WTC11 (cell line): ENCODE measurements around the gene ABHD17C.

Experiments
- ATF6 ChIP-seq: sonication (generic); formaldehyde crosslinking; IDR thresholded peaks from 2 replicates; pipeline ENCODE4 v1.8.1; 2023; ENCODE audit warnings: mild to moderate bottlenecking, missing genetic modification reagents
- CTCF ChIP-seq: fragments of 200-600 bp; IDR thresholded peaks from 2 replicates; pipeline ENCODE4 v1.8.0; 2022; ENCODE audit warnings: antibody characterized with exemption
- ETV6 ChIP-seq: sonication (generic); formaldehyde crosslinking; IDR thresholded peaks from 2 replicates; pipeline ENCODE4 v1.8.1; 2022; ENCODE audit warnings: mild to moderate bottlenecking, missing genetic modification reagents
- MAX ChIP-seq: sonication (generic); formaldehyde crosslinking; IDR thresholded peaks from 2 replicates; pipeline ENCODE4 v1.8.0; 2022; ENCODE audit warnings: mild to moderate bottlenecking, missing genetic modification reagents
- MXD4 ChIP-seq: fragments of 250-450 bp; sonication (Bioruptor Pico); IDR thresholded peaks from 2 replicates; pipeline ENCODE4 v1.8.0; 2021; ENCODE audit warnings: mild to moderate bottlenecking, moderate library complexity, borderline replicate concordance
- NFYB ChIP-seq: sonication (generic); formaldehyde crosslinking; conservative IDR thresholded peaks from 2 replicates; pipeline ENCODE4 v1.8.0; 2022; ENCODE audit warnings: low read depth, missing genetic modification reagents
- NR2C2 ChIP-seq: sonication (generic); formaldehyde crosslinking; IDR thresholded peaks from 2 replicates; pipeline ENCODE4 v1.8.0; 2022; ENCODE audit warnings: mild to moderate bottlenecking, missing genetic modification reagents
- SP1 ChIP-seq: sonication (generic); formaldehyde crosslinking; conservative IDR thresholded peaks from 2 replicates; pipeline ENCODE4 v1.8.1; 2022; ENCODE audit warnings: missing genetic modification reagents
- TEAD4 ChIP-seq: sonication (generic); formaldehyde crosslinking; IDR thresholded peaks from 2 replicates; pipeline ENCODE4 v1.8.0; 2022; ENCODE audit warnings: mild to moderate bottlenecking, missing genetic modification reagents
- ZNF232 ChIP-seq: sonication (generic); formaldehyde crosslinking; IDR thresholded peaks from 2 replicates; pipeline ENCODE4 v1.8.0; 2022; ENCODE audit warnings: mild to moderate bottlenecking, missing genetic modification reagents
- ZNF416 ChIP-seq: fragments of 250-450 bp; sonication (Bioruptor Pico); IDR thresholded peaks from 2 replicates; pipeline ENCODE4 v1.9.0; 2021; ENCODE audit warnings: mild to moderate bottlenecking, inconsistent platforms
- ZNF512 ChIP-seq: sonication (generic); formaldehyde crosslinking; IDR thresholded peaks from 2 replicates; pipeline ENCODE4 v1.8.1; 2022; ENCODE audit warnings: missing genetic modification reagents, borderline replicate concordance

- TF ChIP-seq CTCF, result no peak
- no peak for TF ChIP-seq ETV6
- no peak for TF ChIP-seq ZNF232
- TF ChIP-seq TEAD4 (CRISPR knock-in tag), result no peak
- no peak for TF ChIP-seq ZNF416 (CRISPR knock-in tag)
- TF ChIP-seq ZNF512 (CRISPR knock-in tag), result no peak
- no peak for TF ChIP-seq SP1 (CRISPR knock-in tag)
- no peak for TF ChIP-seq MAX (CRISPR knock-in tag)
- TF ChIP-seq NFYB (CRISPR knock-in tag), result no peak
- no peak for TF ChIP-seq ATF6 (CRISPR knock-in tag)
- TF ChIP-seq NR2C2 (CRISPR knock-in tag), result no peak
- no peak for TF ChIP-seq MXD4 (CRISPR knock-in tag)
These were observed 32.5 kb downstream of the ABHD17C start for GRCh38 chr15:80727596-80727995.
